Measurements from ENCODE around the gene RAB40AL. TPM values are rescaled to one million over a fixed set of nuclear protein-coding genes. Genes with fewer than 3 reads are reported as not detected.
"Not testable (repeated sequence)": the region's sequence is repeated elsewhere in the genome, so short reads cannot be mapped to it uniquely, and the experiment has no call there.

RAB40AL gene, protein sequence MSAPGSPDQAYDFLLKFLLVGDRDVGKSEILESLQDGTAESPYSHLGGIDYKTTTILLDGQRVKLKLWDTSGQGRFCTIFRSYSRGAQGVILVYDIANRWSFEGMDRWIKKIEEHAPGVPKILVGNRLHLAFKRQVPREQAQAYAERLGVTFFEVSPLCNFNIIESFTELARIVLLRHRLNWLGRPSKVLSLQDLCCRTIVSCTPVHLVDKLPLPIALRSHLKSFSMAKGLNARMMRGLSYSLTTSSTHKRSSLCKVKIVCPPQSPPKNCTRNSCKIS
- total RNA-seq, result 1 to 10 TPM in 2 of 4 donors, under 1 TPM in 1, not detected in 1; 0.62 to 2.0 (median 1.4) TPM

DNA sequence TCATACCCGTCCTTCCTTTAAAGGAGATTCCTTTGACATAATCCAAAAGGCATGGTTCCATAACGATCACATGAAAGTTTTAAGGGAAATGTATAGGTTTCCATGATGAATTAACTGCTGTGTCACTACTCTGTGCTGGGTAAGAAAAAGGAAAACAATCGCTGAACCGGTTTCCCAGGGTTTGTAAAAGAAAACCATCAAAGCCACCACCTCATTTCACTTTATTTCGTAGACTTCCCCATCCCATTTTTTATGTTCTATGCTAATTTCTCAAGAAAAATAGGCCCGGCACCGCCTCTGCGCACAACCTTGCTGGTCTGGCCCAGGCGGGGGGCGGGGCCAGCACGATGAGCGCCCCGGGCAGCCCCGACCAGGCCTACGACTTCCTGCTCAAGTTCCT is at the start of gene RAB40AL:
Gene RAB40AL (plus strand): TSS at position 301 of the 400 bp plus-strand sequence. CDS start 47 bp downstream, at position 348.
- not testable (repeated sequence) for H3K4me1 ChIP-seq, H3K9me3 ChIP-seq, ATAC-seq, H3K27me3 ChIP-seq, H3K4me3 ChIP-seq, H3K27ac ChIP-seq, H3K36me3 ChIP-seq
- 52 to 86% methylated on average over 2 to 5 of the region's 15 CpGs for WGBS, 2 donors (ENCODE audit: low coverage in 1 of 2)

DNA sequence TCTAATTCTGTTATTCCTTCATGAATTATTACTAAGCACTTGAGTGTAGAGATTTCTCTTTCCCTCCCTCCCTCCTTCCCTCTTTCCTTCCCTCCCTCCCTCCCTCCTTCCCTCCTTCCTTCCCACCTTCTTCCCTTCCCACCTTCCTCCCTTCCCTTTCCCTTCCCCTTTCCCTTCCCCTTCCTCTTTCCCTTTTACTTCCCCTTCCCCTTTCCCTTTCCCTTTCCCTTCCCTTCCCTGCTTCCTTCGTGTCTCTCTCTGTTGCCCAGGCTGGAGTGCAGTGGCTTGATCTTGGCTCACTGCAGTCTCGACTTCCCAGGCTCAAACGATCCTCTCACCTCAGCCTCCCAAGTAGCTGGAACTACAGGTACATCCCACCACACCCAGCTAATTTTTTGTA is 49.4 kb upstream of the RAB40AL start:
- 64% methylated on average over 3 of the region's 3 CpGs; no CpG with 5 or more reads in 1 of the 2 donors for WGBS, 2 donors (ENCODE audit: low coverage in 1 of 2)
- H3K4me1 ChIP-seq, result no peaks in the 10 kb centered on the region
- peaks cover 0 to 6% of the 10 kb centered on the region in 2 donors for H3K36me3 ChIP-seq
- H3K27me3 ChIP-seq, result no peaks in the 10 kb centered on the region
- ATAC-seq, result no peak
- no peaks in the 10 kb centered on the region for H3K9me3 ChIP-seq
- no peak overlapping the region for H3K27ac ChIP-seq
- no peak overlapping the region for H3K4me3 ChIP-seq
- TF ChIP-seq POLR2A (IDR thresholded peaks at IDR 0.05) (no peak), EP300 (IDR thresholded peaks at IDR 0.05) (no peak), CTCF (IDR thresholded peaks at IDR 0.05) (no peak), POLR2AphosphoS5 (IDR thresholded peaks at IDR 0.05) (no peak)

DNA sequence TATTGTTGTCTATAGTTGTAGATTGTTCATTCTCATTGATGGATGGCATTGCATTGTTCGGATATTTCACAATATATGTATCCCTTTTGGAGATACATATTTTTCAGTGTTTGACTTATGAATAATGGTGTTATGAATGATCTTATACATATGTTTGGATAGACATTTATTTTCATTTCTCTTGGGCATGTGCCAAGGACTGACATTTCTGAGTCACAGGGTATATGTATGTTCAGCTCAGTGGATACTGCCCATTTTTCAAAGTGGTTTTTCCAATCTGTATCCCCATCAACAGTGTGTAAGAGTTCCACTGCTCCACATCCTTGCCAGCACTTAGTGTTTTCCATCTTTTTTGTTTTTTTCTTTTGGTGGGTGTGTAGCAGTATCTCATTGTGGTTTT is 45.0 kb upstream of the RAB40AL start:
- H3K4me1 ChIP-seq, result no peaks in the 10 kb centered on the region
- no peaks in the 10 kb centered on the region for H3K9me3 ChIP-seq
- H3K27me3 ChIP-seq, result no peaks in the 10 kb centered on the region
- no peak for ATAC-seq
- 73 to 100% methylated on average over 1 of the region's 1 CpG for WGBS, 2 donors (ENCODE audit: low coverage in 1 of 2)
- TF ChIP-seq EP300 (IDR thresholded peaks at IDR 0.05) (no peak), POLR2AphosphoS5 (IDR thresholded peaks at IDR 0.05) (no peak), CTCF (IDR thresholded peaks at IDR 0.05) (no peak), POLR2A (IDR thresholded peaks at IDR 0.05) (no peak)
- no peak overlapping the region for H3K27ac ChIP-seq
- no peak overlapping the region for H3K4me3 ChIP-seq
- H3K36me3 ChIP-seq, result peaks cover 0 to 6% of the 10 kb centered on the region in 2 donors

DNA sequence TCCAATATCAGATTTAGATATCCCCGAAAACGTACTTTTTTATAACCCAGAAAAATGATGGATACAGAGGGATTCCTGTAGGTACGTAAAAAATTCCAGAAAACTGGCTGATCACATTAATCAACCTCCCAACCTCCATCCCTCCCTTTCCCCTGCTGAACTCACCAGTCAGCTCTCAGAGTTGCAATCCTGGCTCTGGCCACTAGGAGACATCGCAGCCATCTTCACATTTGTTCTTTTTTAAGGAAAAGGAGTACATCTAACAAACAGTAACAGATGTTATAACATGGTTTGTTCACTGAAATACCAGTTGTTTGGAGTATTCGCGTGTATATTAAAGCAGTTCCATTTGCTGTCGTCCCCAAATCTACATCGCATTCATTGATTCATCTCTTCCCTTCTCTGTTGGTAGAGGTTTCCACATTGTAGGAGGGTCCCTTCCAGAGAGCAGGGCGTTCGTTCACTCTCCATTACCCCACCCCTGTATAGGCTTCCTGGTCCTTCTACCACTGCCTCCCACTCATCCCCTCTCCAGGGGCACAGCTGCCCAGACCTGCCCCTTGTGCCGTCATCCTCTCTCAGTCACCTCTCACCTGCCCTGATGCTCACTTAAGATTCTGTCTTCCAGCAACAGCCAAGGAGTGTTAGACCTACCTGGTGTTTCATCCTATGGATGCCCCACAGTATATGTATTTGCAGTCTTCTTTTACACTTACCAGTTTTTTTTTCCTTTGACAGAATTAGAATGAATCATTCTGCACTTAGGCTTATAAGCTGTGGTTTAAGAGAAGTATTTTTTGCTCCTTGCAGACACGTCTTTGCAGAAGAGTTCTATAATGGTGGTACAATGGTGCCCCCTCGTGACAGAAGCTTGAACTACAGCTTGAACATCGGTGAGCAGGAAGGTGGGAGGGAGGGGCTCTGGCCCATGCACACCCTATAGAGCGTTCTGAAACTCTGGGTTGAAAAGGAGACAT is 36.8 kb upstream of the RAB40AL start:
- H3K4me3 ChIP-seq, result no peak overlapping the region
- no peaks in the 10 kb centered on the region for H3K9me3 ChIP-seq
- no peak overlapping the region for H3K27ac ChIP-seq
- WGBS, 2 donors (ENCODE audit: low coverage in 1 of 2), result 24 to 41% methylated on average over 10 to 11 of the region's 15 CpGs
- H3K36me3 ChIP-seq, result peaks cover 0 to 1% of the 10 kb centered on the region in 2 donors
- TF ChIP-seq POLR2A (IDR thresholded peaks at IDR 0.05), result no peak
- TF ChIP-seq CTCF (IDR thresholded peaks at IDR 0.05), result peak; percentile 9 to 68 (median 26)
- ATAC-seq, result peak; percentile 46
- no peaks in the 10 kb centered on the region for H3K4me1 ChIP-seq
- no peaks in the 10 kb centered on the region for H3K27me3 ChIP-seq

DNA sequence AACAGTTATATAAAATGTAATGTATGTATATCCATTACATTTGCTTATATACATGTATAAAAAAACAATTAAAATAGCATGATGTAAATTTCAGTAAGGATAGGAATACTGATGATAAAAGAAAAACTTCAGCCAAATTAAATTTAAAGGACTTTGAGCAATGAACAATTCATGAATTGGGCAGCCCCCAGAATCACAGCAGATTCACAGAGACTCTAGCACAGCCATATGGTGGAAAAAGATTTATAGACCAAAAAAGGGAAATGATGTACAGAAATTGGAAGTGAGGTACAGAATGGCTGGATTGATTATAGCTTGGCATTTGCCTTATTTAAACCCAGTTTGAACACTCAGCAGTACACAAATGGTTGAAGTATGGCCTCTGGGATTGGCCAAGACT is 34.7 kb upstream of the RAB40AL start:
- Histone ChIP-seq H3K27me3 (no peaks in the 10 kb centered on the region), H3K9me3 (no peaks in the 10 kb centered on the region), H3K4me3 (no peak overlapping the region), H3K4me1 (no peaks in the 10 kb centered on the region), H3K36me3 (peaks cover 0 to 16% of the 10 kb centered on the region in 2 donors), H3K27ac (no peak overlapping the region)
- no peak for TF ChIP-seq POLR2AphosphoS5 (IDR thresholded peaks at IDR 0.05)
- TF ChIP-seq EP300 (IDR thresholded peaks at IDR 0.05), result no peak
- no peak for TF ChIP-seq POLR2A (IDR thresholded peaks at IDR 0.05)
- TF ChIP-seq CTCF (IDR thresholded peaks at IDR 0.05), result no peak
- ATAC-seq, result no peak
